Effector memory CD4-positive, alpha-beta T cell (primary cell): Measurements from ENCODE around the gene PCDH1.

ENCODE experiments used
- DNase-seq, 3 donors: peaks; one replicate each; pipeline ENCODE4 v3.0.0-alpha.2; 2020
- H3K27ac ChIP-seq: 2 replicates; pipeline ENCODE4 v1.7.0; 2013; ENCODE audit warnings: mild to moderate bottlenecking, low read length, moderate library complexity; ENCODE audit not compliant: insufficient read depth, poor library complexity, severe bottlenecking
- H3K27me3 ChIP-seq: replicated peaks from 2 replicates; pipeline ENCODE4 v1.7.0; 2013; ENCODE audit warnings: mild to moderate bottlenecking, low read length; ENCODE audit not compliant: insufficient read depth, control insufficient read depth, poor library complexity, severe bottlenecking
- H3K36me3 ChIP-seq: 2 replicates; pipeline ENCODE4 v1.7.0; 2013; ENCODE audit warnings: mild to moderate bottlenecking, low read length, moderate library complexity; ENCODE audit not compliant: control insufficient read depth, insufficient read depth
- H3K4me1 ChIP-seq: 2 replicates; pipeline ENCODE4 v1.7.0; 2013; ENCODE audit warnings: low read length, mild to moderate bottlenecking; ENCODE audit not compliant: control insufficient read depth, insufficient read depth, poor library complexity, severe bottlenecking
- H3K4me3 ChIP-seq: 2 replicates; pipeline ENCODE4 v1.7.0; 2013; ENCODE audit warnings: low read length, low read depth, mild to moderate bottlenecking; ENCODE audit not compliant: insufficient read depth, poor library complexity, severe bottlenecking
- H3K9me3 ChIP-seq: 2 replicates; pipeline ENCODE4 v1.7.0; 2013; ENCODE audit warnings: mild to moderate bottlenecking, low read length, moderate library complexity; ENCODE audit not compliant: control insufficient read depth

The PCDH1 gene

GRCh38 chr5:141874262-141874964, 3.8 kb downstream of the PCDH1 start:
- Histone ChIP-seq H3K36me3 (no peaks in the 10 kb centered on the region), H3K27ac (no peak overlapping the region), H3K4me1 (peaks cover 35% of the 10 kb centered on the region), H3K27me3 (peaks cover 39% of the 10 kb centered on the region), H3K9me3 (no peaks in the 10 kb centered on the region), H3K4me3 (no peak overlapping the region)
- no peak for DNase-seq

- H3K4me1 ChIP-seq = peaks cover 31% of the 10 kb centered on the region
- H3K4me3 ChIP-seq = no peak overlapping the region
- H3K27ac ChIP-seq = no peak overlapping the region
- DNase-seq = no peak
- no peaks in the 10 kb centered on the region for H3K9me3 ChIP-seq
- peaks cover 39% of the 10 kb centered on the region for H3K27me3 ChIP-seq
- no peaks in the 10 kb centered on the region for H3K36me3 ChIP-seq
Observed at GRCh38 chr5:141873933-141874261, 4.3 kb downstream of the PCDH1 start.

GRCh38 chr5:141872496-141873356, 5.5 kb downstream of the PCDH1 start:
- DNase-seq = no peak
- H3K27me3 ChIP-seq = peaks cover 31% of the 10 kb centered on the region
- H3K4me3 ChIP-seq = no peak overlapping the region
- H3K9me3 ChIP-seq = no peaks in the 10 kb centered on the region
- H3K4me1 ChIP-seq = peaks cover 23% of the 10 kb centered on the region
- H3K36me3 ChIP-seq = no peaks in the 10 kb centered on the region
- no peak overlapping the region for H3K27ac ChIP-seq

- Histone ChIP-seq H3K4me1 (peaks cover 15% of the 10 kb centered on the region), H3K27me3 (peaks cover 23% of the 10 kb centered on the region), H3K9me3 (no peaks in the 10 kb centered on the region), H3K27ac (no peak overlapping the region), H3K4me3 (no peak overlapping the region), H3K36me3 (no peaks in the 10 kb centered on the region)
- no peak for DNase-seq
Observed at GRCh38 chr5:141871870-141872269, 6.3 kb downstream of the PCDH1 start.

- H3K4me1 ChIP-seq = peaks cover 5% of the 10 kb centered on the region
Observed at GRCh38 chr5:141870871-141871270, 7.3 kb downstream of the PCDH1 start.

GRCh38 chr5:141870228-141870627, 8.0 kb downstream of the PCDH1 start:
- H3K27me3 ChIP-seq = peaks cover 7% of the 10 kb centered on the region
- H3K36me3 ChIP-seq = no peaks in the 10 kb centered on the region
- H3K27ac ChIP-seq = no peak overlapping the region
- no peaks in the 10 kb centered on the region for H3K9me3 ChIP-seq
- H3K4me1 ChIP-seq = no peaks in the 10 kb centered on the region
- H3K4me3 ChIP-seq = no peak overlapping the region
- DNase-seq = no peak

More at GRCh38 chr5:141870871-141871270, 7.3 kb downstream of the PCDH1 start:
- H3K36me3 ChIP-seq = no peaks in the 10 kb centered on the region
- no peak overlapping the region for H3K27ac ChIP-seq
- DNase-seq = no peak
- peaks cover 13% of the 10 kb centered on the region for H3K27me3 ChIP-seq
- H3K4me3 ChIP-seq = no peak overlapping the region
- H3K9me3 ChIP-seq = no peaks in the 10 kb centered on the region

GRCh38 chr5:141869514-141869913, 8.7 kb downstream of the PCDH1 start:
- H3K27me3 ChIP-seq = peaks cover 7% of the 10 kb centered on the region
- no peak for DNase-seq
- no peaks in the 10 kb centered on the region for H3K4me1 ChIP-seq
- no peak overlapping the region for H3K4me3 ChIP-seq
- H3K36me3 ChIP-seq = no peaks in the 10 kb centered on the region
- no peaks in the 10 kb centered on the region for H3K9me3 ChIP-seq
- no peak overlapping the region for H3K27ac ChIP-seq

GRCh38 chr5:141869040-141869439, 9.2 kb downstream of the PCDH1 start:
- no peaks in the 10 kb centered on the region for H3K4me1 ChIP-seq
- H3K27me3 ChIP-seq = peaks cover 3% of the 10 kb centered on the region
- H3K9me3 ChIP-seq = no peaks in the 10 kb centered on the region
- no peak overlapping the region for H3K4me3 ChIP-seq
- H3K27ac ChIP-seq = no peak overlapping the region
- no peaks in the 10 kb centered on the region for H3K36me3 ChIP-seq
- DNase-seq = no peak

GRCh38 chr5:141868541-141868940, 9.7 kb downstream of the PCDH1 start:
- no peak for DNase-seq
- no peaks in the 10 kb centered on the region for H3K9me3 ChIP-seq
- H3K4me1 ChIP-seq = no peaks in the 10 kb centered on the region
- H3K4me3 ChIP-seq = no peak overlapping the region
- no peak overlapping the region for H3K27ac ChIP-seq
- H3K27me3 ChIP-seq = no peaks in the 10 kb centered on the region
- H3K36me3 ChIP-seq = no peaks in the 10 kb centered on the region

- H3K36me3 ChIP-seq = no peaks in the 10 kb centered on the region
- no peak overlapping the region for H3K27ac ChIP-seq
Observed at GRCh38 chr5:141867651-141868050, 10.6 kb downstream of the PCDH1 start.

More at GRCh38 chr5:141867651-141868050, 10.6 kb downstream of the PCDH1 start:
- Histone ChIP-seq H3K4me3 (no peak overlapping the region), H3K9me3 (no peaks in the 10 kb centered on the region), H3K27me3 (no peaks in the 10 kb centered on the region), H3K4me1 (no peaks in the 10 kb centered on the region)
- DNase-seq = no peak
